ENCODE data around the gene TEAD3.

TEAD3 gene

DNA sequence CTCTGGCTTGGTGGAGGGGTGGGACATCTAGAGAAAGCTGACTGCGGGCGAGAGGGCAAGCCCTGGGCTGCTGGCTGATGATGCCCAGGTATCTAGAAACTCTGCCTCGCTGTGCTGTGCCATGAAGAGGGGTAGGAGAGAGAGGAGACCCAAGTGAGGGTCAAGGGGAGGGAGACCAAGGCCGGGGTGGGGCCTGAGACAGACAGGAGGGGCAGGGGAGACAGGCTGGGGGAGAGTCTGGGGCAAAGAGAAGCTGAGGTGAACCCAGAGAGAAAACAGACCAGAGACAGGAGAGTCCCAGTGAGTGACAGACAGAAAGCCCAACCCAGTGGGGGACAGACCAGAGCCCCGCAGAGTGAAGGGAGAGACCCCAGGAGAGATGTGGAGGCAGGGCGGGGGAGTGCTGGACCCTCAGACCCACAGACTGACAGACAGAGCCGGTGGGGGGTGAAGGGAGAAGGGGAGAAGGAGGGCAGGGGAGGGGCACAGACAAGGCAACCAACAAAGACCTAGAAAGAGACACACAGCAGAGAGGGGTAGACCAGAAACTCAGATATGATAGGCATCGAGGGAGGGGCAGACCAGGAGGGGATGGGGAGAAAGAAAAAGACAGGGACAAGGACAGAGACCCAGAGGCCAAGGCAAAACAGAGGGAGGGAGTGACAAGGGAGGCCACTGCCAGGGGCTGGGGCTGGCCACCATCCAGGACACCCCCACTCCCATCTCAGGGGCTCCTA is 5.9 kb downstream of the TEAD3 start:
- no peak for DNase-seq

GRCh38 chr6:35489995-35490791 is 6.7 kb downstream of the TEAD3 start:
- no peak for DNase-seq

GRCh38 chr6:35489066-35489465 is 7.8 kb downstream of the TEAD3 start:
- DNase-seq: no peak

DNA sequence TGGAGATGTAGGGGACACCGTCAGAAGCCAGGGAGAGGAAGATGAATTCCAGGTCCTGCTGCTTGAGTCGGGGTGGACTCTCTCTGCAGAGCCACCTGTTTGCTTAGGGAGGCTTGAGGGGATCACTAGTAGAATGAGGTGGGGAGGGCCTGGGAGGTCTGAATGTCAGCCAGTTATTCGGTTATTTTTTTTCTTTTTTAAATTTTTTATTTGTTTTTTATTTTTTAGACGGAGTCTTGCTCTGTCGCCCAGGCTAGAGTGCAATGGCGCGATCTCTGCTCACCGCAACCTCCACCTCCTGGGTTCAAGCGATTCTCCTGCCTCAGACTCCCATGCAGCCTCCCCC is 8.4 kb downstream of the TEAD3 start:
- DNase-seq: no peak

DNA sequence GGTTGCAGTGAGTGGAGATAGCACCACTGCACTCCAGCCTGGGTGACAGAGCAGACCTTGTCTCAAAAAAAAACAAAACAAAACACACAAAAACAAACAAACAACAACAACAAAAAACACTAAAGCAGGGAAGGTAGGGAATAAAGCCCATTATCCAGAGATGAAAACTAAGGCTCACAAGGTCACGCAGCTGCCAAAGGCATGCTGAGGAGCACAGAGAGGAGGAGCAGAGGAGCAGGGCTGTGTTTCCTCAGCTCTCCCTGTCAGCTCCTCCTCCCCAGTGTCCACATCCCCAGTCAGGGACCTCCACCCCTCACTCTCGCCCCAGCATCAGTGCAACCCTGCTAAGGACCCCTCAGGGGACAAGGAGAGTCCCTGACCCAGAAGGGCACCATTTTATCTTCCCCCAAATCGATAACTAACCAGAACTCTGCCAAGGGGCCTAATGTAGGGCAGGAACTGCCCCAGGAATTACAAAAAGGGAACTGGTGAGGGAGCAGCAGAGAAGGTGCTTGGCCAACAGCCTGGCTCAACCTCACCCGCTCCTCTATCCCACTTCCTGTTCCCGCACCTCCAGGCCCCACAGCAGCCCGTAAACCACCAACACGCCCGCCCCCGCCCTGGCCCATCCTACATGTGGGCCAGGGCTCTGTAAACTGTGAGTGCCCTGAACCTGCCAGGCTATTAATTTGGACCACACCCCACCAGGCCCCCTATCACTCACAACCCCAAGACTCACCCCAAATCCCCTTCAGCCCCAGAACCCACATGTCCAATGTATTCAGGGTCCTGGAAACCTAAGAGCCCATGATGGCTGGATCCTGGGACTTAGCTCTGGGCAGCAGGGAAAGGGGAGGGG is 9.0 kb downstream of the TEAD3 start:
- DNase-seq: no peak

GRCh38 chr6:35486005-35486925 is 10.6 kb downstream of the TEAD3 start:
- DNase-seq: peak; percentile 69

- no peak for DNase-seq
Measured at GRCh38 chr6:35485402-35485877, 11.4 kb downstream of the TEAD3 start.

GRCh38 chr6:35484921-35485392 is 11.9 kb downstream of the TEAD3 start:
- no peak for DNase-seq

- no peak for DNase-seq
Measured at GRCh38 chr6:35483893-35484645, 12.8 kb downstream of the TEAD3 start.

DNA sequence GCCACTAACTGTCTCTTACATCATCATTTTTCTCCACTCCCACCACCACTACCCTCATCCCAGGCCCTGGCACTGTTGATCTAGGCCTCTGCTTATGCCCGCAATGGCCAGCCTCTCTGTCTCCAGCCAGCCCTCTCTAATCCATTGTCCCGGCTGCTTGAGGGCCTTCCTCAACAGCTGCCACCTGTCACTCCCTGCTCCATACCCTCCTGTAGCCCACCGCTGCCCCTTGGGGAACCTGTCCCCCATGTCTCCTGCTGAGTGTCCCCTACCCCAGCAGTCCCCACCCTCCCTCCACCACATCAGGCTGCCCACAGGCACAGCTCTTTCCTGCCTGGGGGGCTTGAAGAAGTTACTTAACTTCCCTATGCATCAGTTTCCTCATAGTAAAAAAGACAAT is 13.4 kb downstream of the TEAD3 start:
- no peak for DNase-seq

DNA sequence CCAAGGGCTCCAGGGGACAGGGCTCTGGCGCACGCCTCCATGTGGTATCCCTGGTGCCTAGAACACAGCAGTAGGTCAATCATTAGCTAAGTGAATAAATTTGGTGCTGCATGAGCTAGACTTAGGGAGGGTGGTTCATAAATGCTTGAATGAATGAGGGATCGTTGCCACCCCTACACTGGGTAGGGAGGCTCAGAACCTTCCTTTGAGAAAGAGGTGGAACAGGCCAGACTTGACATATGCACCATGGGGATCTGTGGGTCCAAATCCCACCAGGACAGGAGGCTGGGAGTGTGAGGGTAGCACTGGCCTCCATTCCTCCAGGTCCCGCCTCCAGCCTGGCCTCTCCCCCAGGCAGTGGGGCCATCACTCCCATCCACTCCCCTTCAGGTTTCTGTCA is 13.8 kb downstream of the TEAD3 start:
- DNase-seq: no peak

- DNase-seq: no peak
Measured at GRCh38 chr6:35481226-35481625, 15.7 kb downstream of the TEAD3 start.

GRCh38 chr6:35480176-35480575 is 16.7 kb downstream of the TEAD3 start:
- DNase-seq: no peak

DNA sequence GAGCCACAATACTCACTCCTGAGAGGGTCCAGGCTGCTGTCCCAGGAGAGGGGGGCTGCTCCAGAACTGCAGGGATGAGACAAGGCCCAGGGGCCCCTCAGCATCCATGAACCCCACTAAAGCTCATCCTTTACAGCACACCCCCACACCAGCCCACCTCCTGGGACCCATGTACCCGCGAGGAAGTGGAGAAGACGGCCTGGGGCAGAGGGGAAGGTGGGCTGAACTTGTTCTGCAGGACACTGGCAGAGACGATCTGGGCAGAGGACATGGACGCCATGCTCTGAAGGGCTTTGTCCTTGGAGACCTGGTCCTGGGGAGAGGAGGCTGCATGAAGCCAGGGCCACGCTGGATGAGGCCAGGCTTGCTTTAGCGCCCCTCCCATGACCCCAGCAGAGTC is 18.6 kb downstream of the TEAD3 start:
- DNase-seq: no peak

DNA sequence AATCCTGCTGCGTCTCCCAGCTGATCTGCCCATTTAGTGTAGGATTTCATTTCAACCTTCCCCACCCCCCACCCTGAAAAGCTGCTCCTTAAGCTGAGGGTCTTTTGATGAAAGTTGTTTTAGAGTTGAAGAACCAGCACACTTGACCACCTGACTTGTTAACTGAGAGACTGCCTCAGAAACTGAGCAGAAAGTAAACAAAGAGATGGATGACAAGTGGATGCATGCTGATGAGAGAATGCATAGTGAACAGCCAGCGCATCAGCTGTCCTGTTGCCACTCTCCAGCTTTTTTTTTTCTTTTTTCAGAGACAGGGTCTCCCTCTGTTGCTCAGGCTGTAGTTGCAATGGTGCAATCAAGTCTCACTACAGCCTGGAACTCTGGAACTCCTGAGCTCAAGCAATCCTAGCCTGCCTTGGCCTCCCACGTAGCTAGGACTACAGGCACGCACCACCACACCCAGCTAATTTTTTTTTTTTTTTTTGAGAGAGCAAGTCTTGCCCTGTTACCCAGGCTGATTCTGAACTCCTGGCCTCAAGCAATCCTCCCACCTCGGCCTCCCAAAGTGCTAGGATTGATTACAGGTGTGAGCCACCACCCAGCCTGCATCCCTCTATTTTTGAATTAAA is 19.2 kb downstream of the TEAD3 start:
- peak; percentile 25 for DNase-seq

GRCh38 chr6:35477028-35477427 is 19.9 kb downstream of the TEAD3 start:
- DNase-seq: no peak

DNA sequence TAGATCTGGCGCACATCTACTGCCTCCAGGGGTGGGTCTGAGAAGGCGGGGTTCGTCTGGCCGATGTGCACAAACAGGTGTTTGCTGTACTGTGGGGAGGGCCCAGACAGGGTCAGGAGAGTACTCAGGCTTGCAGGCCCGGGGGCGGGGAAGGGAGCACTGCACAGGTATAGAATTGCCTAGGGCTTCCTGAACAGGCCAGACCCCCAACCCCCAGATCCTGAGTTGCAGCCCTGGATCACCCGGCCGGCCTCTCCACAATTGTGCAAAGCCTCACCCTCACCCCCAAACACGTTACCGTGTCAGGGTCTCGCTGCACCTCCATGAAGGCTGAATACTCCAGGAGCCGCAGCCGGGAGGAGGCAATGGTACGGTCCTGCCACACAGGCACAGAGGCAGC is 20.9 kb downstream of the TEAD3 start:
- no peak for DNase-seq

- DNase-seq: no peak
Measured at GRCh38 chr6:35475573-35475972, 21.3 kb downstream of the TEAD3 start.

- no peak for DNase-seq
Measured at GRCh38 chr6:35474942-35475570, 21.8 kb downstream of the TEAD3 start.

Data from NCI-H748 treated with DMSO at 0.1 percent for 48 hours (cell line).